Thyroid gland (tissue), 4 donors: ENCODE data around the gene ETNK2. TPM values are rescaled to one million over a fixed set of nuclear protein-coding genes. Genes with fewer than 3 reads are reported as not detected.

Experiments
- DNase-seq, 2 donors: peaks; one replicate each; pipeline ENCODE4 v3.0.0-alpha.2; 2019
- H3K27ac ChIP-seq, 3 donors: fragments of 200-600 bp; sonication (generic); 1 replicate in 2 of 3; 2 replicates in 1 of 3; pipeline ENCODE4 v1.5.1; 2016 to 2019; ENCODE audit warnings: mild to moderate bottlenecking in 1 of 3, moderate library complexity in 1 of 3
- H3K27me3 ChIP-seq: fragments of 200-600 bp; sonication (generic); one replicate; pipeline ENCODE4 v1.5.1; 2019
- H3K36me3 ChIP-seq, 2 donors: fragments of 200-600 bp; sonication (generic); one replicate each; pipeline ENCODE4 v1.5.1; 2016 to 2019
- H3K4me1 ChIP-seq, 2 donors: fragments of 200-600 bp; sonication (generic); one replicate each; pipeline ENCODE4 v1.5.1; 2017 to 2019
- H3K4me3 ChIP-seq, 3 donors: fragments of 200-600 bp; sonication (generic); replicated peaks in 1 of 3; 1 replicate in 2 of 3; 2 replicates in 1 of 3; pipeline ENCODE4 v1.5.1; 2016; ENCODE audit warnings: mild to moderate bottlenecking in 1 of 3
- H3K9me3 ChIP-seq: fragments of 200-600 bp; sonication (generic); one replicate; pipeline ENCODE4 v1.5.1; 2017
- POLR2A ChIP-seq, 2 donors: fragments of 450-650 bp; IDR thresholded peaks; one replicate each; pipeline ENCODE4 v1.6.1; 2017; ENCODE audit warnings: antibody characterized with exemption in 2 of 2, mild to moderate bottlenecking in 2 of 2, moderate library complexity in 1 of 2
- WGBS, 2 donors: methylation state at CpG; one replicate each; pipeline ENCODE4 v1.1.5; 2017; 5-methylcytosine and 5-hydroxymethylcytosine counted together
- intact Hi-C: fragments of 100-400 bp; cut with DNase I; formaldehyde crosslinking; loops from one replicate; pipeline ENCODE4 v1.15.1; 2023
- total RNA-seq, 4 donors: library from RNA; depleted of rRNA; stranded (reverse); fragments of >200 nt; gene quantifications; one replicate each; pipeline ENCODE4 v1.2.3, GENCODE V29; 2016
- TF ChIP-seq, protein P1 (sequence below), 6 experiments: fragments of 200-600 bp in 3 of 6; fragments of 450-650 bp in 3 of 6; sonication (generic) in 3 of 6; IDR thresholded peaks; one replicate each; pipeline ENCODE4 v1.5.1; 2016 to 2019; ENCODE audit warnings: antibody characterized with exemption in 6 of 6, mild to moderate bottlenecking in 2 of 6, inconsistent platforms in 1 of 6, moderate library complexity in 1 of 6

Gene ETNK2
- total RNA-seq, 4 donors from 2014 or later, result 16.1 to 22.5 (median 21.0) TPM

DNA sequence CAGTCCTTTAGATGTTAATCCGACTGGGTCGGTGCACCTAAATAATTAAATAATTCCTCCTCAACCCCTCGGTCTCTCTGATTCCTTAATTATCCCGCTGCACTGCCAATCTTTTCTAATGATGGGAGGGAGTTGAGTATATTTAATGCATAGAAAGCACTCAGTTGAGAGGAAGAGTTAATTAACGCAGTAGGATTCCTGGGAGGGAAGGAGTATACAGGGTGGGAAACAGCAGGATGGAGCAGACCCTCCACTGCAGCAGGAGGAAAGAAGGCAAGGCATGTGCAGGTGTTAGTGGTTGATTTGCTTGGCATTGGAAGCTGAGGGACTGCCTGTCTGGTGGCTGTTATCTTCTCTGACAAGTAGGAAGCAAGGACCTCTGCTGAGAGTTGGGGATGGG lies 24.2 kb upstream of the ETNK2 start:
- H3K4me1 ChIP-seq, result no peaks in the 10 kb centered on the region
- DNase-seq, result no peak
- H3K9me3 ChIP-seq, result no peaks in the 10 kb centered on the region
- no peak overlapping the region for H3K27ac ChIP-seq
- no peaks in the 10 kb centered on the region for H3K36me3 ChIP-seq
- WGBS, 2 donors, result 72 to 89% methylated on average over 5 of the region's 5 CpGs
- no peak for TF ChIP-seq POLR2A (IDR thresholded peaks at IDR 0.05)
- TF ChIP-seq, protein P1, sequence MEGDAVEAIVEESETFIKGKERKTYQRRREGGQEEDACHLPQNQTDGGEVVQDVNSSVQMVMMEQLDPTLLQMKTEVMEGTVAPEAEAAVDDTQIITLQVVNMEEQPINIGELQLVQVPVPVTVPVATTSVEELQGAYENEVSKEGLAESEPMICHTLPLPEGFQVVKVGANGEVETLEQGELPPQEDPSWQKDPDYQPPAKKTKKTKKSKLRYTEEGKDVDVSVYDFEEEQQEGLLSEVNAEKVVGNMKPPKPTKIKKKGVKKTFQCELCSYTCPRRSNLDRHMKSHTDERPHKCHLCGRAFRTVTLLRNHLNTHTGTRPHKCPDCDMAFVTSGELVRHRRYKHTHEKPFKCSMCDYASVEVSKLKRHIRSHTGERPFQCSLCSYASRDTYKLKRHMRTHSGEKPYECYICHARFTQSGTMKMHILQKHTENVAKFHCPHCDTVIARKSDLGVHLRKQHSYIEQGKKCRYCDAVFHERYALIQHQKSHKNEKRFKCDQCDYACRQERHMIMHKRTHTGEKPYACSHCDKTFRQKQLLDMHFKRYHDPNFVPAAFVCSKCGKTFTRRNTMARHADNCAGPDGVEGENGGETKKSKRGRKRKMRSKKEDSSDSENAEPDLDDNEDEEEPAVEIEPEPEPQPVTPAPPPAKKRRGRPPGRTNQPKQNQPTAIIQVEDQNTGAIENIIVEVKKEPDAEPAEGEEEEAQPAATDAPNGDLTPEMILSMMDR (IDR thresholded peaks at IDR 0.05), result no peak
- H3K4me3 ChIP-seq, result no peak overlapping the region
- H3K27me3 ChIP-seq, result no peaks in the 10 kb centered on the region
- intact Hi-C loops, result no loop called here

DNA sequence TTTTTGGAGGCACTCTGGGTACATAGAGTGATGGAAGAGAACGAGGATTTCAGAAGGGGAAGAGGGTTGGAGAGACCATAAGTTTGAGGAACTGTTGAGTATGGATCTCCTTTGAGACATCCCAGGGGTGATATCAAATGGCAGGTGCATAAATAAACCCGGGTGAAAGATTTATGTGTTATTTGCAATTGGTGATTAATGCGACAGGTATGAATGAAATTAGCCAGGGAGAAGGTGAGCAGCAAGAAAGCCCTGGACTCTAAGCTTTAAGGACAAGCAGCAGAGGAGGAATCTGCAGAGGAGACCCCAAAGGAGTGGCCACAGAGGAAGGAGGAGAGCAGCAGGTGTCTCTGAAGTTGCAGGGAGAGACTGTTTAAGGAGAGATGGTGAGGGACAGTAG lies 23.1 kb upstream of the ETNK2 start:
- TF ChIP-seq, protein P1 (IDR thresholded peaks at IDR 0.05), result no peak
- no peak for TF ChIP-seq POLR2A (IDR thresholded peaks at IDR 0.05)
- Histone ChIP-seq H3K27me3 (no peaks in the 10 kb centered on the region), H3K9me3 (no peaks in the 10 kb centered on the region), H3K4me1 (no peaks in the 10 kb centered on the region), H3K27ac (no peak overlapping the region), H3K4me3 (no peak overlapping the region), H3K36me3 (no peaks in the 10 kb centered on the region)
- intact Hi-C loops, result no loop called here
- no peak for DNase-seq
- 81 to 90% methylated on average over 3 of the region's 3 CpGs for WGBS, 2 donors

DNA sequence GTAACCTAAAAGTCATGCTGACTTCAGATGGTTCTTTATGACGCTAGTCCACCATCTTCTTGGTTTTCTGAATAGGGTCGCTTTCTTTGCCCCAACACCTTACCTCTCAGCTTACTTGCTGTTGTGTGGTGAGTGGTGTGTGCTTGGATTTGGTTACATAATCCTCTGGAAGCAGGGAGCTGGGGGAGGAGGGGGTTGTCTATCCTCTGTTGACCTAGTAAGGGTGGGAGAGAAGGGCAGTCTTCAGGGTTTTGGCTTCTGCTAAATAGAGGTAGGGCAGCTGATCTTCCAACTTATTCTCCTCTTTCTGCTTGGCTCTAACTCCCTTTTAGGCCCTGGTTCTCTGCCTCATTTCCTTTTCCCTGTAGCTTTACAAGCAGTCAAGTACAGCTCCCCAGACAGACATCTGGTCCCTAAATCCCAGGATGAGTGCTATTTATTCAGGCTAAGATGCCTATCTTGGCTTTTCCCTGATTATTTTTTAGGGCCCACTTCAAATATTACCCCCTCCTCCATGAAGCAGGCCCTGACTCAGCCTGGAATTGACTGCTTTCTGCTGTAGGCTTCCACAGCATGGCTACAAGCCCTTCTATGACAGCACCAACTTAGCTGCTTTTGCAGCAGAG lies 20.7 kb upstream of the ETNK2 start:
- Histone ChIP-seq H3K27me3 (no peaks in the 10 kb centered on the region), H3K9me3 (no peaks in the 10 kb centered on the region), H3K36me3 (no peaks in the 10 kb centered on the region), H3K4me3 (no peak overlapping the region), H3K4me1 (no peaks in the 10 kb centered on the region), H3K27ac (no peak overlapping the region)
- TF ChIP-seq, protein P1 (IDR thresholded peaks at IDR 0.05), result no peak
- no peak for TF ChIP-seq POLR2A (IDR thresholded peaks at IDR 0.05)
- no peak for DNase-seq
- intact Hi-C loops, result no loop called here
- 87 to 94% methylated on average over 2 of the region's 2 CpGs for WGBS, 2 donors

DNA sequence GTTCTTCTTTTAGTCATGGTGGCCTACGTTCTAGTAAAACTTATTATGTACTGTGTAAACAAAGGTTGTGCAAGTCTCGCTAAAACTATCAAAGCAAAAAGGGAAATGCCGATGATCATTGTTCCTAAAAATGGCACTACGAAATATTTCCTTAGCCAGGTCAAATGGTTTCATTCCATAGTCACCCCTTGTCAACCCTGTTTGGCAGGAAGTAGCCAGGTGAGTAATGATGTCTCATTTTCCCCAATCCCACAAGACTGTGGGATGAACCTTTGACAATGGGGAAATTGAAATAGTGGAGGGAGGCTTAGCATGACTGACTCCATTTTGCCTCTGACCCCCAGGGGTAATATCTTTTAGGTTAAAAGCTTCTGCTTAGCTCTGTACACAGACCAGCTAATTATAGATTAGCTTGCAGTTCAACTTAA lies 19.9 kb upstream of the ETNK2 start:
- Histone ChIP-seq H3K27me3 (no peaks in the 10 kb centered on the region), H3K27ac (no peak overlapping the region), H3K4me1 (no peaks in the 10 kb centered on the region), H3K36me3 (no peaks in the 10 kb centered on the region), H3K4me3 (no peak overlapping the region), H3K9me3 (no peaks in the 10 kb centered on the region)
- intact Hi-C loops, result no loop called here
- 55 to 57% methylated on average over 4 of the region's 4 CpGs for WGBS, 2 donors
- DNase-seq, result no peak
- TF ChIP-seq, protein P1 (IDR thresholded peaks at IDR 0.05), result no peak
- no peak for TF ChIP-seq POLR2A (IDR thresholded peaks at IDR 0.05)

DNA sequence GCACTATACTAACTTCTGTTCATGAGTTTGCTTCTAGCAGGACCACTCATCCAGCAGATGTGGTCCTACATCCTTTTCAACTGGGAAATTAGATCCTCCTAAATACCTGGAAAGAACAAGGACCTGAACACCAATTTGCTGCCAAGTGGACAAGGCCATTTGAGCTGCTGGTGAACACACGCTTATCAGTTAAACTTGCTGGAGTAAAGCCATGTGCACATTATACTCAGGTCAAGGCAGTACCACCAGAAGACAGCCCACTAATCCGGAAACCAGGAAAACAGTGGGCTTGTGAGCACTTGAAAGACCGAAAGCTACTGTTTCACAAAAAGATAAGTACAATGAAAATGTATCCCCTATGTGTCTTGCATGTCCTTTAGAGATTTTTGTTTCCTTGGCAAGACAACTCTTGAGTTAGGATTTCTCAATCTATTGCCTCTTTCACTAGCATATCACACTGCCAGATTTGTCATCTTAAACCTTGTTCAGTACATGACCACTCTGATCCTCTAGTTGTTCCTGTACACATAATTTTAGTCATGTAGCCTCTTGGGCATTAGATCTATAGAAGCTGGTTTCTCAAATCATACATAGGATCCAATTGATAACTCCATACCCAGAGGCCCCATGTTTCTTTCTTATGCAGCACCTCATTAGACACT lies 18.8 kb upstream of the ETNK2 start:
- H3K27ac ChIP-seq, result no peak overlapping the region
- H3K9me3 ChIP-seq, result no peaks in the 10 kb centered on the region
- no peaks in the 10 kb centered on the region for H3K27me3 ChIP-seq
- no peak for DNase-seq
- intact Hi-C loops, result no loop called here
- H3K36me3 ChIP-seq, result no peaks in the 10 kb centered on the region
- WGBS, 2 donors, result 89 to 93% methylated on average over 3 of the region's 3 CpGs
- H3K4me3 ChIP-seq, result no peak overlapping the region
- H3K4me1 ChIP-seq, result no peaks in the 10 kb centered on the region
- no peak for TF ChIP-seq POLR2A (IDR thresholded peaks at IDR 0.05)
- TF ChIP-seq, protein P1 (IDR thresholded peaks at IDR 0.05), result no peak
